RPMI8226 (cell line): ENCODE measurements around the gene TTC3.
"Not testable (repeated sequence)": the region's sequence is repeated elsewhere in the genome, so short reads cannot be mapped to it uniquely, and the experiment has no call there.

ENCODE experiments used
- DNase-seq: peaks from one replicate; pipeline ENCODE4 v3.0.0-alpha.2; 2015

The TTC3 gene

DNA sequence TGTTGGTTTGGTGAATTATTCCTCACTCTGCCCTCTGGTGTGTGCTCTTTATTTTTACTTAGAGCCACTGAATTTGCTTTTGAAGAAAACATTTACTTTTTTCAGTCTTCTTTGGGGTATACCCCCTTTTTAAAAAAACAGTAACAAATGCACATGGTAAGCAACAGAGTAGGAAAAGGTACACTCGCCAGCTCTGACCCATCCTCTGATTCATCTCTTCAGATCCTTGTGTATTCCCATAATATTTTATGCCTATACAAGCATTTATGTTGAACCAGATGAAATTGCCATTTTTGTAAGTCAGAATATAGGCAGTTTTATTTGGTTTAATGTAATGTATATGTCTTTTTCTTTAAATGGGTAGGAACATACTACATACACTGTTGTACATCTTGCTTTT is 28.3 kb downstream of the TTC3 start:
- DNase-seq, result no peak

DNA sequence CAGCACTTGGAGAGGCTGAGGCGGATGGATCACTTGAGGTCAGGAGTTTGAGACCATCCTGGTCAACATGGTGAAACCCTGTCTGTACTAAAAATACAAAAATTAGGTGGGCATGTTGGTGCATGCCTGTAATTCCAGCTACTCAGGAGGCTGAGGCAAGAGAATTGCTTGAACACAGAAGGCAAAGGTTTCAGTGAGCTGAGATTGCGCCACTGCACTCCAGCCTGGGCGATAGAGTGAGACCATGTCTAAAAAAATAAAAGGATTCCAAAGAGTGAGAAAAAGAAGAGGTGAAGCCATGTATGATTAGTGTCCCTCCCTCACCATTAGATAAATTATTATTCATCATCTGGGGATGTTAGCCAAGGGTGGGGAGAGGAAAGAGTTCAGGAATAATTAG is 29.7 kb downstream of the TTC3 start:
- not testable (repeated sequence) for DNase-seq

GRCh38 chr21:37106998-37107397 is 33.9 kb downstream of the TTC3 start:
- DNase-seq, result no peak

GRCh38 chr21:37111029-37111428 is 38.0 kb downstream of the TTC3 start:
- DNase-seq, result not testable (repeated sequence)

DNA sequence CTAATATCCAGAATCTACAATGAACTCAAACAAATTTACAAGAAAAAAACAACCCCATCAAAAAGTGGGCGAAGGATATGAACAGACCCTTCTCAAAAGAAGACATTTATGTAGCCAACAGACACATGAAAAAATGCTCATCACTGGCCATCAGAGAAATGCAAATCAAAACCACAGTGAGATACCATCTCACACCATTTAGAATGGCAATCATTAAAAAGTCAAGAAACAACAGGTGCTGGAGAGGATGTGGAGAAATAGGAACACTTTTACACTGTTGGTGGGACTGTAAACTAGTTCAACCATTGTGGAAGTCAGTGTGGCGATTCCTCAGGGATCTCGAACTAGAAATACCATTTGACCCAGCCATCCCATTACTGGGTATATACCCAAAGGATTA is 41.2 kb downstream of the TTC3 start:
- not testable (repeated sequence) for DNase-seq

GRCh38 chr21:37116459-37116858 is 43.4 kb downstream of the TTC3 start:
- DNase-seq, result not testable (repeated sequence)

GRCh38 chr21:37117204-37117603 is 44.1 kb downstream of the TTC3 start:
- DNase-seq, result no peak

DNA sequence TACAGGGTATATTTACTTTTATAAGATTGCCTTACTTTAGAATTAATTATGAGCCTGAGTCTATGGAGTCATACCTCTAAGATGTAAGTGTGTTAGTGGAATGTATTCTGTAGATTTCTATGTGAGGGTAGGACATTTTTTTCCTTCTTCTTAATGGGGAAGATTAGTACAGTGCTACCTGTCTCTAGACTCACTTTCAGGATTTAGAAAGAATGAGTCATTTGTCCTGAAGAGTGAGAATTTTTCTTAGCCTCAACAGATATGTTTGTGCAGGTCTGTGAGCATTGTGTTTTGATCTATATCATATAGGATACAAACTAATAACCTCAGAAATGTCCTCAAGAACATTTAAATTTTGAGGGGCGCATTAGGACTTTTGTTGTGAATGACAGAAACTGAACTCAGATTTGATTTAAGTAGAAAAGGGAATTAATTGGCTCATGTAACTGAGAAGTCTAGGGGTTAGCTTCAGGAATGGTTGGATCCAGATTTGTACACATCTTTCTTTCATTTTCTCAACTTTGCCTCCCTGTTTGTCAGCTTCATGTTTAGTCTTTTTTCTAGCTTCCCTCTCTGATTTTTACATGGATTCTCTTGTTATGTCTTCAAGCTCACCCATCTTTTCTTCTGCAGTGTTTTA is 45.3 kb downstream of the TTC3 start:
- DNase-seq, result no peak

DNA sequence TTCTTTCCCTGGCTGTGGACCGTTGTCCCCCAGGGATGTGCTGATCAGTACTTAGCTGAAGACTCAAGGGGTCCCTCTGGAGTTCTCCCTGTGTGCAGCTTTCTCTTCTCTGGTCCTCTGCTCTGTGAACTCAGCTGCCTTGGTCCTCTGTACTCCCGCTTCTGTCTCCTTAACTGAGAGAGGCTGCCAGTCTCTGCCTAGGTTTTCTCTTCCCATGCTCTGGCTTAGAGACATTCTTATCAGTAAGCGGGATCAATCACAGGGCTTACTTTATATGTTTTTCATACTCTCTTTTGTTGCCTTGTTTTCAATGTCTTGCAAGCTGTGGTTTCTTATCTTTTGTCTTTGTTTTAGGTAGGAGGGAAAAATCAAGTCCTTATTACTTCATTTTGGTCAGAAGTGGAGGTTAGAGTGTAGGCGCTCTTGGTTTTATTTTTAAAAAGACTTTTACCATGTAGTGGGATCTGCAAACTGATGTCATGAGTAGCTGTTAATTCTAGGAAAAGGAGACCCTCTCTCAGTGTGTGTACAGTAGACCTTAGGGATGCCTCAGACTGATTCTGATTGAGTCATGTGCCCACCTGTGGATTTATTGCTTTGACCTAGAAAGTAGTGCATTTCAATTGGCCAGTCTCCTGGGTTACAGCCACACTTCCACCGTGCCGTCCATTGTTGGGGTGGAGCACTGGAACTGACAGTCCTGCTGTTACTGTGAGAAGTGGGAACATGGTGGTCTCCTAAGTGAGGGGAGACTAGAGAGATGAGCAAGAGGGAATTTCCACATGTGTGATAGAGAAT is 46.6 kb downstream of the TTC3 start:
- no peak for DNase-seq

GRCh38 chr21:37128076-37128475 is 55.0 kb downstream of the TTC3 start:
- DNase-seq, result no peak

DNA sequence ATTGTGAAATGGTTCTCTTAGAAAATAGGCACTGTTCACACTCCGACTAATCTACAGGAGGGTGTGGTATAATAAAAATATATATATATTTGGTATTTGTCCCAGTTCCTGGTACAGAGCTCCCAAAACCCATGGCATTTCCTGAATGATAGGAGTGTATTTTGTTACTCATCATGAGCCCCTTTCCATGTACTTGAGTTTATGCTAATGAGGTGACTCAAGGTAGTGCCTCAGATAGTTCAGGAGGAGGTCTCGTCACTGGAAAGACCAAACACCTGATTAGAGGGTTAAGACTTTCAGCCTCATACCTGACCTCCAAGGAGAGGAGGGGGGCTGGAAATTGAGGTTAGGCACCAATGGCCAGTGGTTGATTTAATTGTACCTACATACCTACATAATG is 57.9 kb downstream of the TTC3 start:
- no peak for DNase-seq

GRCh38 chr21:37136261-37136660 is 63.2 kb downstream of the TTC3 start:
- DNase-seq, result no peak

- DNase-seq, result no peak
Measured at GRCh38 chr21:37136744-37137143, 63.7 kb downstream of the TTC3 start.

- no peak for DNase-seq
Measured at GRCh38 chr21:37139154-37139553, 66.1 kb downstream of the TTC3 start.

DNA sequence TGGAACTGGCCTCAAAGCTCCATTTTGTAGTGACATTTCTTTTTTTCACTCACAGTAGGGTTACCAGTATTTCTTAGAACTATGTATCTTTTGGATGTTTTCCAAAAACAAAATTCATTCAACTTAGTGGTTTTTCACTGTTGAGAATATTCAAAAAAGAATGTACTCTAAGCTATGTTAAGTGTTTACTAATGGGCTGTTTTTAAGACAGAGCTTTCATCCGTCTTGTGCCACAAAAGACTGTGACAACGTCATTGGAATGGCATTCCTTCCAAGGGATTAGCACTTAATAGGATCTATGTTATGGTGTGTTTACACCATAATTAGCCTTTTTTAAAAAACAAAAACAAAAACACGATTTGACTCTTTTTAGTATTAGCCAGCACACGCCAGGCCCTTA is 66.8 kb downstream of the TTC3 start:
- no peak for DNase-seq

DNA sequence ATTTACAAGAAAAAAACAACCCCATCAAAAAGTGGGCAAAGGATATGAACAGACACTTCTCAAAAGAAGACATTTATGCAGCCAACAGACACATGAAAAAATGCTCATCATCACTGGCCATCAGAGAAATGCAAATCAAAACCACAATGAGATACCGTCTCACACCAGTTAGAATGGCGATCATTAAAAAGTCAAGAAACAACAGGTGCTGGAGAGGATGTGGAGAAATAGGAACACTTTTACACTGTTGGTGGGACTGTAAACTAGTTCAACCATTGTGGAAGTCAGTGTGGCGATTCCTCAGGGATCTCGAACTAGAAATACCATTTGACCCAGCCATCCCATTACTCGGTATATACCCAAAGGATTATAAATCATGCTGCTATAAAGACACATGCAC is 70.3 kb downstream of the TTC3 start:
- DNase-seq, result not testable (repeated sequence)

GRCh38 chr21:37145635-37146111 is 72.6 kb downstream of the TTC3 start:
- DNase-seq, result no peak

- DNase-seq, result no peak
Measured at GRCh38 chr21:37146320-37147235, 73.5 kb downstream of the TTC3 start.

GRCh38 chr21:37149411-37149810 is 76.4 kb downstream of the TTC3 start:
- DNase-seq, result no peak

GRCh38 chr21:37153196-37153934 is 80.3 kb downstream of the TTC3 start:
- no peak for DNase-seq

- DNase-seq, result no peak
Measured at GRCh38 chr21:37153935-37154350, 80.9 kb downstream of the TTC3 start.

DNA sequence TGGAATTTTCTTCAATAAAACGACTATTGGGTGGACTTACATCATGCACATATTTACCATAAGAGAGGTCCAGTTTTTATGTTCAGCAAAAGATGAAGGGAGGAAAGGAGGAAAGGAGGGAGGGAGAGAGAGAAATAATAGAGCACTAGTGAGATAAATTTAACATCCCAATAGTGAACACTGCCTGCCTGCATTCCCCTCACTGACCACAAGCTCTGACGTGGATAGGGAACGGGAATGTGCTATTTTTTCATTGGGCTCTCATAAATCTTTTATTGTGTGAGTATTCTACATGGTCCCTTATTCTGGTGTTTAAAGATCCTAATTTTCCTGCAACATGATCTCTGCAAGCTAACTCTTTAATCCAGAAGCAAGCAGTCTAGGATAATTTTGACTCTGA is 82.1 kb downstream of the TTC3 start:
- DNase-seq, result no peak

- DNase-seq, result no peak
Measured at GRCh38 chr21:37157938-37158337, 84.9 kb downstream of the TTC3 start.
